Gastrocnemius medialis (tissue), 4 donors: ENCODE results near the gene PDE6H.

Experiments used
- CTCF ChIP-seq, 5 experiments: fragments of 450-650 bp in 3 of 5; fragments of 200-600 bp in 2 of 5; sonication (generic) in 2 of 5; IDR thresholded peaks in 4 of 5; conservative IDR thresholded peaks in 1 of 5; 1 replicate in 4 of 5; 2 replicates in 1 of 5; pipeline ENCODE4 v1.5.1; 2016 to 2019; ENCODE audit warnings: antibody characterized with exemption in 5 of 5, mild to moderate bottlenecking in 3 of 5, moderate library complexity in 3 of 5
- POLR2A ChIP-seq, 2 donors: fragments of 450-650 bp; IDR thresholded peaks; one replicate each; pipeline ENCODE4 v1.6.1; 2017; ENCODE audit warnings: antibody characterized with exemption in 2 of 2, mild to moderate bottlenecking in 2 of 2, moderate library complexity in 2 of 2

- TF ChIP-seq CTCF (IDR thresholded peaks at IDR 0.05 in 4 of 5, conservative IDR thresholded peaks at IDR 0.05 in 1 of 5) (no peak), POLR2A (IDR thresholded peaks at IDR 0.05) (no peak)
Observed at GRCh38 chr12:14942196-14942931, 30.5 kb upstream of the PDE6H start.
